Heart right ventricle (tissue), 16 donors: ENCODE results near the gene CORIN. TPM values are rescaled to one million over a fixed set of nuclear protein-coding genes. Genes with fewer than 3 reads are reported as not detected.

Source experiments
- ATAC-seq, 8 donors: fragments of 200-7000 bp; cut with Tn5 transposase; one replicate each; pipeline ENCODE4 v1.9.1; 2020; ENCODE audit warnings: mild to moderate bottlenecking in 8 of 8, moderate library complexity in 8 of 8, moderate number of reproducible peaks in 1 of 8
- DNase-seq, 2 donors: peaks; one replicate each; pipeline ENCODE4 v3.0.0-alpha.2; 2020
- H3K27ac ChIP-seq, 10 donors: fragments of 200-600 bp; sonication (generic) in 2 of 10; one replicate each; pipeline versions ENCODE4 v1.5.0 to v1.8.0; 2020 to 2022; ENCODE audit warnings: mild to moderate bottlenecking in 3 of 10
- H3K27me3 ChIP-seq, 7 donors: fragments of 200-600 bp; one replicate each; pipeline ENCODE4 v1.8.0; 2021 to 2022; ENCODE audit warnings: mild to moderate bottlenecking in 2 of 7
- H3K36me3 ChIP-seq, 9 donors: fragments of 200-600 bp; sonication (generic) in 1 of 9; one replicate each; pipeline versions ENCODE4 v1.5.0 to v1.8.0; 2020 to 2022; ENCODE audit warnings: mild to moderate bottlenecking in 2 of 9
- H3K4me1 ChIP-seq, 9 donors: fragments of 200-600 bp; sonication (generic) in 1 of 9; one replicate each; pipeline versions ENCODE4 v1.5.0 to v1.8.0; 2020 to 2022; ENCODE audit warnings: mild to moderate bottlenecking in 4 of 9
- H3K4me3 ChIP-seq, 10 donors: fragments of 200-600 bp; sonication (generic) in 2 of 10; one replicate each; pipeline versions ENCODE4 v1.5.0 to v1.8.0; 2020 to 2022; ENCODE audit warnings: mild to moderate bottlenecking in 7 of 10, moderate library complexity in 2 of 10
- H3K9me3 ChIP-seq, 11 donors: fragments of 200-600 bp in 10 of 11; sonication (generic) in 2 of 11; one replicate each; pipeline versions ENCODE4 v1.5.0 to v1.8.0; 2013 to 2022; ENCODE audit warnings: mild to moderate bottlenecking in 2 of 11, control low read depth in 1 of 11, moderate library complexity in 1 of 11
- WGBS, 2 donors: extraction: QIAGEN DNeasy Blood & Tissue Kit; methylation state at CpG; one replicate each; pipeline ENCODE4 v1.1.7; 2013; ENCODE audit warnings: inconsistent platforms in 1 of 2; 5-methylcytosine and 5-hydroxymethylcytosine counted together
- intact Hi-C, 10 donors: fragments of 100-400 bp; cut with DNase I; formaldehyde crosslinking; loops; one replicate each; pipeline versions ENCODE4 v1.11.1 to v1.14.2; 2022
- polyA plus RNA-seq, 2 donors: library from polyadenylated mRNA; stranded (reverse); fragments of 200-250 nt; gene quantifications; one replicate each; pipeline ENCODE4 v1.2.3, GENCODE V29; 2013
- total RNA-seq, 10 donors: library from RNA; stranded (reverse); fragmentation: NEBNext Ultra II Directional in 3 of 10; extraction: Animal tissue kit (Norgen Biotek cat#: 25700) in 3 of 10; gene quantifications; one replicate each; pipeline versions ENCODE4 v1.2.1 to v1.2.4, GENCODE V29; 2021 to 2023
- TF ChIP-seq, protein P1 (sequence below), 9 donors: fragments of 200-600 bp; sonication (generic) in 2 of 9; IDR thresholded peaks; one replicate each; pipeline versions ENCODE4 v1.5.0 to v1.8.0; 2021 to 2022; ENCODE audit warnings: antibody characterized with exemption in 9 of 9, mild to moderate bottlenecking in 5 of 9, moderate library complexity in 1 of 9
- donor health status: Arrhythmogenic right ventricular cardiomyopathy.
- donor health status: ischemic (EF 13 %, LVEDD 7.1; RV severe dilation, severe dysfunction).
- donor health status: healthy with polysubstance abuse.
- donor health status: DM: no; HTN: yes; CAD: no.
- donor health status: DM: no; HTN: no; CAD: no.
- donor health status: ischemic (EF 25% LVEDD 6.9; RV normal size, moderate dysfunction).
- donor health status: ischemic (EF 25% LVEDD 5.7; RV mildly dilated, moderate dysfunction).
- donor health status: healthy.
- donor health status: DM: yes; HTN: yes; CAD: no.
- donor health status: Ischemic cardiomyopathy.
- donor health status: ischemic (EF 35%, LVEDD 5.7; RV mildly dilated, moderate dysfunction).
- donor health status: nonischemic (EF 11% LVEDD 7.7; RV severe dilation, severe dysfunction).
- donor health status: DM: yes; HTN: yes; CAD: no.
- donor health status: PGD.
- donor health status: ischemic (EF 29% LVEDD 5.4; RV normal size, mild dysfunction).
- donor health status: nonischemic (EF 23%, LVEDD 6.1; RV moderate dilation, normal function).

CORIN gene
- total and polyA plus RNA-seq, 12 donors = 8.4 to 159 (median 70.2) TPM

DNA sequence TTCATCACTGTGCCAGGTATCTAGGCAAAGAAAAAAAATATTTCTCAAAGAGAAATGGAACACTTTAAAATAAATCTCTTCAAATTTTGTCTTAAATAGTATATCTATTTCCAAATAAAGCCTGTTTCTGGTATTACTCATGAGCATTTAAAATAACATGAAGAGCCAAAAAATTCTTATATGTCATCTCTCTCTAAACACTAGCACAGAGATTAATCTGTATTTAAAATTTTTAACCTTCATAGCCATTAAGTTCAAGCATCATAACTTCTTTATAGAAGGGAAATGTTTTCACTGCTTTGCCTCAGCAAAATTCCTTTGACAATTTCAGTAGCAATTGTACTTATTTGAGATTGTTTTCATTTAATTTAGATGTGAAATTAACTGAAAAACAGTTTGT lies 5.1 kb upstream of the CORIN start:
- H3K4me3 ChIP-seq = no peak overlapping the region
- ATAC-seq (no peak), DNase-seq (no peak)
- intact Hi-C loops = no loop called here
- peaks cover 0 to 16% (median 7%) of the 10 kb centered on the region in 9 donors for H3K4me1 ChIP-seq
- peaks cover 0 to 4% (median 0%) of the 10 kb centered on the region in 7 donors for H3K27me3 ChIP-seq
- no peak overlapping the region for H3K27ac ChIP-seq
- peaks cover 0 to 34% (median 5%) of the 10 kb centered on the region in 9 donors for H3K36me3 ChIP-seq
- no peaks in the 10 kb centered on the region for H3K9me3 ChIP-seq
- TF ChIP-seq, protein P1, sequence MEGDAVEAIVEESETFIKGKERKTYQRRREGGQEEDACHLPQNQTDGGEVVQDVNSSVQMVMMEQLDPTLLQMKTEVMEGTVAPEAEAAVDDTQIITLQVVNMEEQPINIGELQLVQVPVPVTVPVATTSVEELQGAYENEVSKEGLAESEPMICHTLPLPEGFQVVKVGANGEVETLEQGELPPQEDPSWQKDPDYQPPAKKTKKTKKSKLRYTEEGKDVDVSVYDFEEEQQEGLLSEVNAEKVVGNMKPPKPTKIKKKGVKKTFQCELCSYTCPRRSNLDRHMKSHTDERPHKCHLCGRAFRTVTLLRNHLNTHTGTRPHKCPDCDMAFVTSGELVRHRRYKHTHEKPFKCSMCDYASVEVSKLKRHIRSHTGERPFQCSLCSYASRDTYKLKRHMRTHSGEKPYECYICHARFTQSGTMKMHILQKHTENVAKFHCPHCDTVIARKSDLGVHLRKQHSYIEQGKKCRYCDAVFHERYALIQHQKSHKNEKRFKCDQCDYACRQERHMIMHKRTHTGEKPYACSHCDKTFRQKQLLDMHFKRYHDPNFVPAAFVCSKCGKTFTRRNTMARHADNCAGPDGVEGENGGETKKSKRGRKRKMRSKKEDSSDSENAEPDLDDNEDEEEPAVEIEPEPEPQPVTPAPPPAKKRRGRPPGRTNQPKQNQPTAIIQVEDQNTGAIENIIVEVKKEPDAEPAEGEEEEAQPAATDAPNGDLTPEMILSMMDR (IDR thresholded peaks at IDR 0.05) = no peak

DNA sequence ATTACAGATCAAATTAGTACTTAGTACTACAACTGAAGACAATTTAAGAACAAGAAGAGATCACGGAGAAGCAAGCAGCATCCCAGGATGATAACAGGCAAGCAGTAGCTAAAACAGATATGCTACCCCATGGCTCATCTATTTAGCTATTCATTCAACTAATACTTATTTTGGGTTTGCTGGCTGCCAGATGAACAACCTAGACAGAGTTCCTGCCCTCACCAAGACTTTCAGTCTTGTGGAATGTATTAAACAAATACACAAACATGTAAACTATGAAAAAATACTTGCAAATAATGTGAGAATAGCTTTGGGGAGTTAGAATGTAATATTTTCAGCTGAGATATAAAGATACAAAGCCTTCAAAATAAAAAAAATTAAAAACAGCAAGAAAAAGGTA lies 2.4 kb upstream of the CORIN start:
- WGBS, 2 donors = 74 to 79% methylated on average over 1 of the region's 1 CpG
- TF ChIP-seq, protein P1 (IDR thresholded peaks at IDR 0.05) = no peak
- DNase-seq (no peak), ATAC-seq (no peak)
- intact Hi-C loops = no loop called here
- Histone ChIP-seq H3K9me3 (no peaks in the 10 kb centered on the region), H3K27me3 (peaks cover 0 to 28% (median 0%) of the 10 kb centered on the region in 7 donors), H3K27ac (peak overlapping the region in 1 of 10 donors; percentile 0), H3K4me3 (no peak overlapping the region), H3K36me3 (peaks cover 0 to 22% (median 0%) of the 10 kb centered on the region in 9 donors), H3K4me1 (peaks cover 2 to 40% (median 28%) of the 10 kb centered on the region in 9 donors)

DNA sequence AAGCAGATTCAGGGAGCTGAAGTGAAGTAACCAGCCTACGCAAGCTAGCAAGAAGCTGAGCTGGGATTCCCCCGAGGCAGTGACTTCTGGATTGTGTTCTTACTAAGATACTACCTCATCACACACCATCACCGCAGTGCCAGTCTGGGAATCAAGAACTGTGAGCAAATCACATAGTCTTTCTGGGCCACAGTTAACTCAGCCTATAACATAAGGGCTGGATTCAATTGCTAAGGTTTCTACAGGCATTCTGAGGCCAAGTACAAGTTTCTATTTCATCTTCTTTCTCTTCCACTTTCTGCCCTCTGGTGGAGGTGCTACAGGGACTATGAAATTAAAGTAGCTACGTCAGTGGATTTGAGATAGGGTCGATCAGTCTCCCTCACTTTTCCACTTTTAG lies 1.4 kb upstream of the CORIN start:
- H3K27ac ChIP-seq = peak overlapping the region in 4 of 10 donors; percentile 17 to 86 (median 43)
- H3K27me3 ChIP-seq = peaks cover 0 to 28% (median 0%) of the 10 kb centered on the region in 7 donors
- H3K4me1 ChIP-seq = peaks cover 2 to 44% (median 31%) of the 10 kb centered on the region in 9 donors
- DNase-seq = peak in 1 of 2 donors; percentile 13
- ATAC-seq = peak in 2 of 8 donors; percentile 4 to 6
- peaks cover 0 to 17% (median 0%) of the 10 kb centered on the region in 9 donors for H3K36me3 ChIP-seq
- intact Hi-C loops = loop anchor here in 8 of 10 donors (2.0 to 10.0 kb wide), 4 partner anchors 134 to 152 kb away; no protein-coding TSS in a partner anchor
- 25 to 41% methylated on average over 5 of the region's 5 CpGs for WGBS, 2 donors
- H3K4me3 ChIP-seq = peak overlapping the region in 1 of 10 donors; percentile 8
- H3K9me3 ChIP-seq = no peaks in the 10 kb centered on the region
- TF ChIP-seq, protein P1 (IDR thresholded peaks at IDR 0.05) = peak in 6 of 9 donors; percentile 23 to 57 (median 50)

DNA sequence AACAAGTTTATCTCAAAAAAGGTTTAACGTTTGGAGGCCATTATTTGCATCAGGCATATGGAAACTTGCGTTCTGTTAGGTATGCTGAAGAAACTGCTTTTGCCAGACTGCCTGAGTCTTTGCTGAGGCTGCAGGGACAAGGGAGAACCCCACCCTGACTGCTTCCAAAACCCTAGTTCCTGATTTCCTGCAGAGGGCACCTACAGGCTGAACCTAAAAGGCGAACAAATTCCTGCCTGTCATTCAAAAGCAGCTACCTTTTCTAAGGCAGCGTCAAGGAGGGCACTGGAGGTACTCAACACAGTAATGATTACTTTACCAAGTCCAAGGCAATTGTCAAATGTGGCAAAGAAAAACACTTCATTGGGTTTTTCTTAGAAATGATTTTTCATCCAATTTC lies 578 bp upstream of the CORIN start:
- Histone ChIP-seq H3K4me3 (peak overlapping the region in 9 of 10 donors; percentile 32 to 77 (median 62)), H3K27me3 (peaks cover 0 to 28% (median 0%) of the 10 kb centered on the region in 7 donors), H3K27ac (peak overlapping the region in 5 of 10 donors; percentile 62 to 86 (median 66)), H3K36me3 (peaks cover 0 to 11% (median 0%) of the 10 kb centered on the region in 9 donors), H3K4me1 (peaks cover 2 to 44% (median 31%) of the 10 kb centered on the region in 9 donors), H3K9me3 (no peaks in the 10 kb centered on the region)
- 28 to 45% methylated on average over 4 of the region's 4 CpGs for WGBS, 2 donors
- ATAC-seq = no peak
- TF ChIP-seq, protein P1 (IDR thresholded peaks at IDR 0.05) = no peak
- no peak for DNase-seq
- intact Hi-C loops = loop anchor here in 8 of 10 donors (2.0 to 10.0 kb wide), 4 partner anchors 134 to 151 kb away; no protein-coding TSS in a partner anchor
